H1 (cell line): ENCODE measurements around the gene VCX2. TPM values are rescaled to one million over a fixed set of nuclear protein-coding genes. Genes with fewer than 3 reads are reported as not detected.
"Not testable (repeated sequence)": the region's sequence is repeated elsewhere in the genome, so short reads cannot be mapped to it uniquely, and the experiment has no call there.

Source experiments
- CTCF ChIA-PET: fragments of 300-600 bp; sonication (Branson Sonifier 250); formaldehyde crosslinking; loops from one replicate; lab custom pipeline; 2021; ENCODE audit not compliant: partially characterized antibody; lab: Charles Lee
- POLR2A ChIA-PET: fragments of 300-600 bp; sonication (Branson Sonifier 250); formaldehyde crosslinking; loops from one replicate; lab custom pipeline; 2021; ENCODE audit warnings: inconsistent platforms; ENCODE audit not compliant: partially characterized antibody; lab: Charles Lee
- DNase-seq, 2 experiments: peaks; one replicate each; pipeline versions ENCODE4 v3.0.0 to v3.0.0-alpha.2; 2010 to 2022; ENCODE audit warnings: low spot score in 2 of 2, low read depth in 1 of 2, mixed read lengths in 1 of 2
- FAIRE-seq: peaks from 2 replicates; lab custom pipeline; 2011; peaks lifted over from hg19 to GRCh38; lab: Jason Lieb, UNC
- H2AFZ ChIP-seq: 2 replicates; pipeline ENCODE4 v1.8.1; 2012; ENCODE audit warnings: low read length, inconsistent platforms
- H2AK5ac ChIP-seq: 2 replicates; pipeline ENCODE4 v1.6.1; 2013; ENCODE audit warnings: low read depth, low read length
- H2BK120ac ChIP-seq: replicated peaks from 2 replicates; pipeline ENCODE3; 2013; ENCODE audit warnings: low read depth, low read length, inconsistent platforms
- H2BK12ac ChIP-seq: 2 replicates; pipeline ENCODE4 v1.6.1; 2013; ENCODE audit warnings: low read depth, low read length
- H2BK15ac ChIP-seq: 2 replicates; pipeline ENCODE4 v1.6.1; 2013; ENCODE audit warnings: low read length
- H2BK20ac ChIP-seq: 2 replicates; pipeline ENCODE4 v1.6.1; 2013; ENCODE audit warnings: low read length
- H2BK5ac ChIP-seq: 2 replicates; pipeline ENCODE4 v1.6.1; 2013; ENCODE audit warnings: low read depth, low read length
- H3K14ac ChIP-seq: 2 replicates; pipeline ENCODE4 v1.6.1; 2013; ENCODE audit warnings: inconsistent platforms; ENCODE audit not compliant: insufficient read length
- H3K18ac ChIP-seq: 2 replicates; pipeline ENCODE4 v1.6.1; 2013; ENCODE audit warnings: low read length; ENCODE audit errors: extremely low read depth
- H3K23ac ChIP-seq: 2 replicates; pipeline ENCODE4 v1.6.1; 2013; ENCODE audit warnings: inconsistent platforms; ENCODE audit not compliant: insufficient read length
- H3K23me2 ChIP-seq: 2 replicates; pipeline ENCODE4 v1.6.1; 2013; ENCODE audit warnings: low read depth, low read length
- H3K27ac ChIP-seq: 2 replicates; pipeline ENCODE4 v1.6.1; 2011; ENCODE audit warnings: low read depth, low read length, inconsistent platforms
- H3K27me3 ChIP-seq, 4 experiments: replicated peaks in 1 of 4; 1 replicate in 1 of 4; 2 replicates in 3 of 4; pipeline versions ENCODE4 v1.6.1 to v1.8.1; 2011 to 2013; ENCODE audit warnings: low read length in 3 of 4, mild to moderate bottlenecking in 3 of 4, inconsistent platforms in 2 of 4, mixed read lengths in 2 of 4, moderate library complexity in 1 of 4; ENCODE audit not compliant: control insufficient read depth in 3 of 4, insufficient read depth in 3 of 4; ENCODE audit errors: extremely low read depth in 1 of 4
- H3K36me3 ChIP-seq, 4 experiments: 2 replicates each; pipeline versions ENCODE4 v1.6.1 to v1.8.1; 2011 to 2013; ENCODE audit warnings: mild to moderate bottlenecking in 4 of 4, low read length in 3 of 4, moderate library complexity in 2 of 4, control low read depth in 1 of 4, inconsistent platforms in 1 of 4; ENCODE audit not compliant: insufficient read depth in 4 of 4, control insufficient read depth in 2 of 4
- H3K4ac ChIP-seq: replicated peaks from 2 replicates; pipeline ENCODE3; 2013; ENCODE audit warnings: low read length, low read depth, mixed read lengths, inconsistent platforms; ENCODE audit not compliant: insufficient read length
- H3K4me1 ChIP-seq, 4 experiments: replicated peaks in 1 of 4; 1 replicate in 1 of 4; 2 replicates in 3 of 4; pipeline versions ENCODE4 v1.6.1 to v1.8.1; 2011 to 2013; ENCODE audit warnings: low read length in 3 of 4, inconsistent platforms in 2 of 4, mixed read lengths in 1 of 4; ENCODE audit not compliant: insufficient read depth in 4 of 4, control insufficient read depth in 3 of 4
- H3K4me2 ChIP-seq, 2 experiments: 2 replicates each; pipeline versions ENCODE4 v1.6.1 to v1.8.1; 2011 to 2013; ENCODE audit warnings: low read depth in 2 of 2, low read length in 2 of 2, control low read depth in 1 of 2, inconsistent platforms in 1 of 2, mild to moderate bottlenecking in 1 of 2; ENCODE audit not compliant: insufficient read depth in 1 of 2
- H3K4me3 ChIP-seq, 4 experiments: fragments of 200-600, 300-600 bp in 1 of 4; sonication (generic), shearing (Covaris generic), sonication (Bioruptor Twin) in 1 of 4; 2 replicates each; pipeline versions ENCODE4 v1.5.1 to v1.8.1; 2011 to 2016; ENCODE audit warnings: low read length in 4 of 4, low read depth in 3 of 4, control low read depth in 2 of 4, inconsistent platforms in 2 of 4, mild to moderate bottlenecking in 2 of 4, mixed read lengths in 1 of 4, moderate library complexity in 1 of 4; ENCODE audit not compliant: insufficient read depth in 2 of 4; ENCODE audit errors: extremely low read depth in 1 of 4
- H3K56ac ChIP-seq: replicated peaks from 2 replicates; pipeline ENCODE3; 2013; ENCODE audit warnings: low read depth, mild to moderate bottlenecking, mixed read lengths, low read length, inconsistent platforms; ENCODE audit not compliant: insufficient read length
- H3K79me1 ChIP-seq: 2 replicates; pipeline ENCODE4 v1.6.1; 2013; ENCODE audit warnings: low read depth, low read length, control low read depth
- H3K79me2 ChIP-seq, 2 experiments: 2 replicates each; pipeline versions ENCODE4 v1.6.1 to v1.8.1; 2012 to 2013; ENCODE audit warnings: low read length in 2 of 2, mild to moderate bottlenecking in 2 of 2, inconsistent platforms in 1 of 2; ENCODE audit not compliant: insufficient read depth in 2 of 2, control insufficient read depth in 1 of 2
- H3K9ac ChIP-seq, 4 experiments: replicated peaks in 1 of 4; 1 replicate in 1 of 4; 2 replicates in 3 of 4; pipeline versions ENCODE4 v1.6.1 to v1.8.1; 2011 to 2013; ENCODE audit warnings: low read depth in 3 of 4, low read length in 3 of 4, control low read depth in 2 of 4, mild to moderate bottlenecking in 2 of 4, moderate library complexity in 2 of 4, inconsistent platforms in 1 of 4; ENCODE audit errors: extremely low read depth in 1 of 4
- H3K9me3 ChIP-seq, 2 experiments: 2 replicates each; pipeline versions ENCODE4 v1.6.1 to v1.8.1; 2012 to 2013; ENCODE audit warnings: mild to moderate bottlenecking in 2 of 2, moderate library complexity in 2 of 2, control low read depth in 1 of 2, inconsistent platforms in 1 of 2, low read depth in 1 of 2, low read length in 1 of 2, mixed read lengths in 1 of 2; ENCODE audit not compliant: insufficient read depth in 2 of 2
- H4K20me1 ChIP-seq, 2 experiments: replicated peaks in 1 of 2; 2 replicates each; pipeline versions ENCODE3 to v1.8.1; 2011 to 2013; ENCODE audit warnings: inconsistent platforms in 2 of 2, low read length in 2 of 2, mild to moderate bottlenecking in 1 of 2; ENCODE audit not compliant: insufficient read depth in 2 of 2, control insufficient read depth in 1 of 2
- H4K5ac ChIP-seq: 2 replicates; pipeline ENCODE4 v1.6.1; 2013; ENCODE audit warnings: low read length, low read depth, mixed read lengths, inconsistent platforms; ENCODE audit not compliant: insufficient read length
- H4K8ac ChIP-seq: 2 replicates; pipeline ENCODE4 v1.8.0; 2013; ENCODE audit warnings: mild to moderate bottlenecking, moderate library complexity, low read length, inconsistent platforms; ENCODE audit not compliant: insufficient read depth; ENCODE audit errors: extremely low read depth
- H4K91ac ChIP-seq: replicated peaks from 2 replicates; pipeline ENCODE3; 2013; ENCODE audit warnings: low read length, mixed read lengths, inconsistent platforms; ENCODE audit not compliant: insufficient read length
- WGBS, 2 experiments: shearing (Covaris generic) in 1 of 2; methylation state at CpG; one replicate each; pipeline versions ENCODE4 v1.1.6 to v1.1.7; 2013 to 2015; ENCODE audit warnings: low lambda C conversion rate in 2 of 2, mixed read lengths in 2 of 2, inconsistent platforms in 1 of 2, low coverage in 1 of 2, missing lambda C conversion rate in 1 of 2; ENCODE audit not compliant: insufficient replicate concordance in 2 of 2, insufficient coverage in 1 of 2, insufficient read length in 1 of 2; ENCODE audit errors: extremely low coverage in 1 of 2, missing lambda C conversion rate in 1 of 2; 5-methylcytosine and 5-hydroxymethylcytosine counted together
- long read RNA-seq, 2 experiments: library from RNA in 1 of 2; library from capped mRNA in 1 of 2; stranded (forward); transcript quantifications; one replicate each; pipeline ENCODE4 v2.0.0, GENCODE V29; 2021; ENCODE audit warnings: inconsistent platforms in 1 of 2
- polyA minus RNA-seq, 3 experiments: library from RNA; depleted of rRNA, polyadenylated mRNA; stranded (reverse); fragments of >200 nt; gene quantifications; 1 replicate in 2 of 3; 2 replicates in 1 of 3; pipeline ENCODE4 v1.2.3, GENCODE V29; 2011
- polyA plus RNA-seq, 7 experiments: library from polyadenylated mRNA; depleted of rRNA in 3 of 7; stranded (reverse) in 5 of 7; unstranded in 2 of 7; fragments of >200 nt in 5 of 7; fragments of 200-250 nt in 2 of 7; gene quantifications; 1 replicate in 5 of 7; 2 replicates in 1 of 7; 4 replicates in 1 of 7; pipeline versions ENCODE4 v1.2.1 to v1.2.3, GENCODE V29; 2011 to 2013; ENCODE audit warnings: missing spikeins in 2 of 7, mixed read lengths in 2 of 7
- total RNA-seq: library from RNA; stranded (reverse); fragmentation: NEBNext Ultra II Directional; extraction: Animal tissue kit (Norgen Biotek cat#: 25700); gene quantifications from 2 replicates; pipeline ENCODE4 v1.2.1, GENCODE V29; 2021

VCX2 gene
- not detected in 2 replicates for total RNA-seq
- not detected in 2 replicates for polyA plus RNA-seq (2011; rRNA removed)
- not detected for polyA plus RNA-seq (2011; cell fraction: cytosol; rRNA removed)
- polyA plus RNA-seq (2011; cell fraction: nucleus; rRNA removed): not detected
- polyA plus RNA-seq (2012, experiment 1 of 2): not detected in 4 replicates
- not detected for polyA plus RNA-seq (2012, experiment 2 of 2)
- not detected for polyA plus RNA-seq (2013, experiment 1 of 2)
- polyA plus RNA-seq (2013, experiment 2 of 2): not detected
- not detected in 2 replicates for polyA minus RNA-seq (2011; rRNA and poly(A)+ RNA removed)
- not detected for polyA minus RNA-seq (2011; cell fraction: cytosol; rRNA and poly(A)+ RNA removed)
- polyA minus RNA-seq (2011; cell fraction: nucleus; rRNA and poly(A)+ RNA removed): not detected
- long read RNA-seq, experiment 1: 0 reads
- long read RNA-seq, experiment 2: 0 reads

DNA sequence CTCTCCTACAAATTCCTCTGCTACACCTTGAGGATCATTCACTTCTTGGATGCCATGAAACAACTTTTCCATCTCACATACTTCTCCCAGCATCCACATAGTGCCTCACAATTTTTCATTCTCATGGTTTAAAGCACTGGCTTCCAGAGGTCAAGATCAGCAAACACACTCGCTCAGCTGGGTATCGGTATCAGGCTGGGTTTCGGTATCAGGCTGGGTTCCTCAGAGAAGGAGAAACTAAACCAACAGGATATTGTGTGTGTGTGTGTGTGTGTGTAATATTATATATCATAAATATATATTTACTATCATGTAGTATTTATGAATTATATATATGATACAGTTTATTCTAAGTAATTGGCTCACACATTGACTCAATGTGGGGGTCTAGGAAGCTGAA lies at the start of gene VCX2:
Gene VCX2, minus strand, starts transcription at position 99 of the 400 bp plus-strand sequence. CDS start 624 bp downstream, outside the sequence.
- CTCF ChIA-PET, FAIRE-seq: not testable (repeated sequence)

More for the DNA sequence above, at the start of gene VCX2:
- H3K9me3 ChIP-seq, H3K23ac ChIP-seq, H4K91ac ChIP-seq, H2BK12ac ChIP-seq, H3K4me3 ChIP-seq, H3K36me3 ChIP-seq, H2BK120ac ChIP-seq, H3K4me1 ChIP-seq, H3K79me1 ChIP-seq, H3K18ac ChIP-seq, H3K23me2 ChIP-seq, H3K79me2 ChIP-seq, H3K27ac ChIP-seq, H3K9ac ChIP-seq, H3K4ac ChIP-seq, H2AFZ ChIP-seq, H3K56ac ChIP-seq, H3K14ac ChIP-seq, POLR2A ChIA-PET, H2BK15ac ChIP-seq, H4K8ac ChIP-seq, DNase-seq, H2AK5ac ChIP-seq, H4K5ac ChIP-seq, H2BK5ac ChIP-seq, H3K4me2 ChIP-seq, H2BK20ac ChIP-seq, H3K27me3 ChIP-seq, H4K20me1 ChIP-seq: not testable (repeated sequence)
- 83% methylated on average over 1 of the region's 3 CpGs; no CpG with 5 or more reads in 1 of the 2 experiments for WGBS, 2 experiments
